GM18520 (cell line): ENCODE measurements around the gene TMEM59.
"Not testable (repeated sequence)": the region's sequence is repeated elsewhere in the genome, so short reads cannot be mapped to it uniquely, and the experiment has no call there.

Experiments
- ATAC-seq: cut with Tn5 transposase; IDR thresholded peaks from one replicate; pipeline ENCODE4 v1.9.1; 2021; ENCODE audit not compliant: unreplicated experiment

The TMEM59 gene

DNA sequence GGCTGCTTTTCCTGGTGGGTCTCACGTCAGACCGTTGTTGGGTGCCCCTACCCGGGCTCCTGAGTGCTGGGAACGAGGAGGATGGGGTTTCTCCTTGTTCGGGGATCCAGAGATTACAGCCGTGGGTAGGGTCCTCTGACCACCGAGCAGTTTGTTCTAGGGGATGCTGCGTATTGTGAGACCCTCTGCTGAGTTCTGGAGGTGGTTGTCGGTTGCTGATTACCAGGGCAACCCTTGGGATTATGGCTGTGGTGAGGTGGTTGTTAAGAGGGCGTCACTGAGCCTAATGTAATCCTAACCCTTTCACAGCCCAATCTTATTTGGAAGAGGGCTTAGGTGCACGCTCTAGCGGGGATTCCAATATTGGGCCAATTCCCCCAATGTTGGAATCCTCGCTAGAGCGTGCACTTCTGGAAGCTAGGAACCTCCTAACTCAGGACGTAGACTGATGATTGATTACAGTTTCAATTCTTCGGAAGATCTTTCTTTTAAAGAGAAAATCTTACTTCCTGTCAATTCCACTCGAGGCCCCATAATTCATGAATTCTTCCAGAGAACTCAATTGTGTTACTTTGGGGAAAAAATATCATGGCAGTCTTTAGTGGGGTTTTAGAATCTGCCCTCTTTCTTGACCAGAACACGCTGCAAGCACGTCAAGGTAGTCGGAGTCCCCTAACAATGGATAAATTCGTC is 887 bp upstream of the TMEM59 start:
- ATAC-seq: no peak

DNA sequence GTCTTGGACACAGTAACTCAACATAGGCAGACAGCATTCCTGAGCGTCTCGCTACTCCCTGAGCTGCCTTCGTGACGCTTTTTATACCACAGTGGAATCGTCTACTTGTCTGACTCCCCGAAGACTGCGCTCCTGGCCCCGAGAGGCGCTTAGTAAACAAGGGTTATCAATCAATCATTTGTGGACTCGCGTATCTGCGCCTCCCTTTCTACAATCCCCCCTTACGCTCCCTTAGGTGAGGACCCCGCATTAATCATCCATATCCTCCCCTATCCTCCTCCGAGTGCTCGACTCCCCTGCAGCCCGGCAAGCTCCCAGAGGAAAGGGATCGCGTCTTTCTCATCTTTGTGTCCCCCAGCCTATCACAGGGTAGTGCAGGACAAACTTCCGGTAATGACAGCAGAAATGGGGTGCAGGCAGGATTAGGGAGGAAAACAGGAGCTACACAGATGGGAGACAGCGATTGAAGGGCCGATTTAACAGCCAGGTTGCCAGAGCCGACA is 522 bp downstream of the TMEM59 start:
- ATAC-seq: no peak

DNA sequence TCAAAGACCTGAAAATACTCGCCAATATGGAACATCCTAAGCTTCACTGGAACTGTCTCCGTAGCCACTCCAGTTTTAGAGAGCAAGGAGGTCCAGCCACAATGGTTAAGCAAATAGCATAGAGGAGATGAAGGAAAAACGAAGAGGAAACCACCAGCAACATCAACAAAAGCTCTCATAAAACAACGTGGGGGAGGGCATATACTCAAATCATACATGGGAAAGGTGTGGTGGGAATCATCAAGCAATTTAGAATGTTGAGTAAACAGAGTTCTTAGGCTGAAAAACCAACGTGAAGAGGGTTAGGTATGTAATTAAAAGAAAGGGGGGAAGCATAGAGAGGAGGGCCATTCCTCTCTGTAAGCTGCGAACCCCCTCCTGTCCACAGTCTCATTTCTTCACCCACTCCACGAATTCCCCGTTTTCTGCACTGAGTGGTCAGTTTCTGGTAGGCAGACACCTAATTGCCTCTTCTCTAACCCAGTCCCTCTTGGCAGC is 1.0 kb downstream of the TMEM59 start:
- no peak for ATAC-seq

DNA sequence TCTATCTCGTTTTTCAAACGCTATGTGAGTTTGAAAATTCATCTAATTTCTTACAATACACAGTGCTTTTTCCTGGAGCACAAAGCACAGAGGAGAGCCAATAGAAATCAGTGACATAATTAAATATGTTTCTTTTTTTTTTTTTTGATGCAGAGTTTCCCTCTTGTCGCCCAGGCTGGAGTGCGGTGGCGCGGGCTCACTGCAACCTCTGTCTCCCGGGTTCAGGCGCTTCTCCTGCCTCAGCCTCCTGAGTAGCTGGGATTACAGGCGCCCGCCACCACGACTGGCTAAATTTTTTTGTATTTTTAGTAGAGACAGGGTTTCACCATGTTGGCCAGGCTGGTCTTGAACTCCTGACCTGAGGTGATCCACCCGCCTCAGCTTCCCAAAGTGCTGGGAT is 2.6 kb downstream of the TMEM59 start:
- ATAC-seq: not testable (repeated sequence)

DNA sequence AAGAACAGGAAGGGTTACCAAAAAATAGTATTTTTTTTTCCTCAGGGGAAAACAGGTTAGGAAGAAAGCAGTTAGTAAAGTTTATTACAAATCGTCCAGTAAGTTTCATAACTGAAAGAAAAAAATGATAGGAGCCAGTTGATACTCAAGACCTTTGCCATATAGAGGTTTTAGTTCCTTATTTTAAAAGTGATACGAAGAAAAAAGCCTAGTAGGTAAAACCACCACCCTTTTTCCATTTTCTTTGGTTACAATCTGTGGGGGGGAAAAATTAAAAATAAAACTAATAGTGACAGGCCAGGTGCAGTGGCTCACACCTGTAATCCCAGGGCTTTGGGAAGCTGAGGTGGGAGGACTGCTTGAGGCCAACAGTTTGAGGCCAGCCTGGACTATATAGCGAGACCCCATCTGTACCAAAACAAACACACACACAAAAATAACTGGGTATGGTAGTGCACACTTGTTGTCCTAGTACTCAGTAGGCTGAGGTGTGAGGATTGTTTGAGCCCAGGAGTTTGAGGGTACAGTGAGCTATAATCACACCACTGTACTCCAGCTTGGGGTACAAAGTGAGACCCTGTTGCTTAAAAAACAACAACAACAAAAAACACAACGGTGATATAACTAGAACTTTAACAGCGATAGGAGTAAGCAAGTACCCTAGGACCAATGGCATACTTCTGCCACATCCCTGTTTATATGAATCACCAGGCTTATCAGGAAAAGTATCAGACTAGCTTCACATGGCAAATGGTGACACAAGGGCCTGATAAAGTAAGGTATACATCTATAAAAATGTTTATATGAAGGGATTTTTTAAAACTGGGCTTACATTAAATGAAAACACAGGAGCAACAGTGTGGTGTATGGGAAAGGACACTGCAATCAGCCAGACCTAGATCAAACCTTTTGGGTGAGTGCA is 5.4 kb downstream of the TMEM59 start:
- no peak for ATAC-seq

DNA sequence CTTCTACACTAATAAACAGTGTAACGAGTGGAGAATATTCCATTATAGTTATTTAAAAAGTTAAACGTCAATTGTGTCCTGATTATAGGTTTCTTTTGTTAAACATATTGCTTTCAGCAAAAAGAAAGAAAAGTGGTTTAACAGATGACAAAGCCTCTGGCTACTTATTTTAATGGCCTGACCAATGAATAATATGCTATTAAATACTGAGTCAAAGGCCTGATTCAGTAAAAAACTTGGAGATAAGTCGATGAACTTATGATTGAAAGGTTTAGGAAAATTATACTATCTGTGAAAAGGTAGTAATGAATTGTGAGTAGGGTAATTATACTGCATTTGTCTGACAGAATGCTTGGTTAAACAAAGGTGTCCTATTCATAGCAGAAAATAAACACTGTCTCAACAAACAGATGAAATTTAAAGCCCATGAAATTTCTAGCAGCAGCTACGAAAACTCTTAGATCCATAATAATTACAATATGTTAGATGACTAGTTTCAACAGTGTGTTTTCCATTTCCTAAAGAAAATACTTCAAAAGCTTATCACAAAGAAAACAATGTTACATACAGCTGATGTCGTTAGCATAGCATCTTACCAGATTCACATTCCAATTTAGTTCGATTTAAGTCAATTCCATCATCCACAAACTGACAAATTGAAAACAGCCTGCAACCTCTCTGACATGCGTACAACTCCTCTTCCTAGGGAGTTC is 6.2 kb downstream of the TMEM59 start:
- ATAC-seq: no peak

DNA sequence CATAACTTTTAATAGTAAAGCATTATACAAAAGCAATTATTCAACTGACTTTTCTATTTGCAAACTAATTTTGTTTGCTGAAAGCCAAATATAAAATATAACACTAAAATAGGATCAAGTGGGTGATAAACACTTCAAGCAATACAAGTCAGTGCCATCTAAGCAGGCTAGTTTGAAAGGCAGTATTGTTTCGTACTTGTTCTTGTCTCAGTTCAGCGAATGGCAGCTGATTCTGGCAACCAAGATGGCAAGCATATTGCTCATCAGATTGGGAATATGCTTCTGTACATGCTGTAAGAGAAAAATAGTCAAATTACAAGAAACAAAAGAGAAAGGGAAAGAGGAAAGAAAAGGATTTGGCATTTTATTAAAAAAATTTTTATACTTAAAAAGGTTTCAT is 7.5 kb downstream of the TMEM59 start:
- ATAC-seq: no peak

DNA sequence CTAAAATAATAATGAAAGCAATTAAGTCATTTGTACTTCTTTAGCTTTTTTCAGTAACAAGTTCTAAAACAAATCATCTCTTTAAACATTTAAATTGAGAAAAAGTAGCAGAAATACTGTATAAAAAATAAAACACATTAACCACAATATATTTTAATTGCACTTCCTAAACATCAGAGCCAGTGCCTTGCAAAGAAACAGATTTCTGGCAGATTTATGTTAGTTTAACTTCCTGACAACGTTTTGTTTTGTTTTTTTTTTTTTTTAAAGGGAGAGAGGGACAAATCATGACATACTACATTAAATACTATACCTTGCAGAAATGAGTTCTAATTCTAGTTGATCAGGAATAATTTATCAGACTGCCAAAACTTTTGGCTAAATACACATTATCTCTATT is 11.2 kb downstream of the TMEM59 start:
- ATAC-seq: no peak

DNA sequence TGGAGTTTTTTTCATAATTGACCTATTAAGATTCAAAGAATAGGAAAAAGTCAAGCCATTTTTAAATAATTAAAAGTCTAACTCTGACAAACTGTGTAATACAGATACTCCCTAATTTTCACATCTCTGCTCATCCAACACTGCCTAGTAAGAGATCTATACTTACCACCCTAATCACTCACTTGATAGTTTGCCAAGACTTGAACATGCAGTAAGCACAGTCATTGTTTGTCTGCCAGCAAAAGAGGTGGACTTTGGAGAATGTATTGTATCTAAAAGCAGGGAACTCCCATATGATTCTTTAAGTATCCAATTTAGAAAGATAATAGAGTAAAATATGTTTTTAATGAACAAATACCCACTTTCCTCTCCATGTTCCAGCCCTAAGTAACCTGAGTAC is 15.5 kb downstream of the TMEM59 start:
- no peak for ATAC-seq

DNA sequence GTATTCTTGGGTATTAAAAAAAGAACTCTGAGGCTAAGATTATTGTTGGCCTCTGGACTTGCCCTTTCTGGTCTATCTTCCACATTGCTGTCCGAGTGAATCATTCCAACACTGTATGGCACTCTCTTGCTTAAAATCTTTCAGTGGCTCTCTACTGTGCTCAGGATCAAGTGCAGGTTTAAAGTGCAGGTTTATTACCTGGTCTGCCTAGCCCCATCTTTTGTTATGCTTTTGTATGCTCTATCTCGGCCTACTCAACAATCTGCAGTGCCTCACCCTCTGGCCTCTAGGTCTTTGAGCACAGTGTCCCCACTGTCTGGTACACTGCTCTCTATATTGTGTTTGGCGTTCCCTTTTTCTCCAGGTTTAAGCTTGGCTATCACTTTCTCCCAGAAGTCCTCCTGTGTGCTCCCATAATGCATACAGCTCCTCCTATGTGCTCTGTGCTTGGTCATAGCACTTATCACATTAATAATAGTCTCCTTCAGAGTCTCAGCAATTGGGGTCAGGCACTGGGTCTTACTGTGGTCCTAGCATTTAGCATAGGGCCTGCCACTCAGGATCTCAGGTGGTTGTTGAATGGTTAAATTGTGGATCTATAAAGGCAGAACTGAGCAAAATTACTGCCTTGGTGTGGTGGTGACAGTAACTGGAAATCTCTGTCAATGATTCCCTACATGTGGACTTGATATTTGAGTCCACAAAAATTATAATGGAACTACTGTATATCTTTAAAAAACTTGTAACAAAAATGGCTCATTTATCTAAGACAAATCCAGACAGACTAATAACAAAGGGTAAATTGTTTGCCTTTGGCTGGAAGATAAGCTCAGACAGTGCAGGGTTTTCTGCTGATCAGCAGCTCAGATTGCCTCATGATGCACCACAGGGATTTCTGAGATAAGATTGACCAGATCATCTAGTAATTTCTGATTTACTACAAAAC is 24.4 kb downstream of the TMEM59 start:
- ATAC-seq: no peak

DNA sequence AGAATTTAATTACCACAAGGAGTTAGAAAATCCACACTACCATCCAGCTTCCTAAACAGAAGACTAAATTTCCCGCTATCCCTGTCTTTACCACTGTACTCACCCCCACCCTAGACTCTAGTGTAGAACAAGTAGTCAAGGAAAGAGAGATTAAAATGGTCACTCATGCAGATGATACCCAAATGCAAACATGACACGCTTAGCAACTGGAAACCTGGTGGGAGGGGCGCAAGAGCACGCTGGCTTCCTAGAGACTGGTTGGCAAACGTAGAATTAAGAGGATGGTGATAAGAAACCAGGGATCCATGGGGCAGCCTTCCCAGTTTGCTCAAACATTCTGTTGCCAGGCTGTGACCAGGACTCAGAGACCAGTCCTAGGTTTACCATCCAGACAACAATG is 25.2 kb downstream of the TMEM59 start:
- no peak for ATAC-seq

DNA sequence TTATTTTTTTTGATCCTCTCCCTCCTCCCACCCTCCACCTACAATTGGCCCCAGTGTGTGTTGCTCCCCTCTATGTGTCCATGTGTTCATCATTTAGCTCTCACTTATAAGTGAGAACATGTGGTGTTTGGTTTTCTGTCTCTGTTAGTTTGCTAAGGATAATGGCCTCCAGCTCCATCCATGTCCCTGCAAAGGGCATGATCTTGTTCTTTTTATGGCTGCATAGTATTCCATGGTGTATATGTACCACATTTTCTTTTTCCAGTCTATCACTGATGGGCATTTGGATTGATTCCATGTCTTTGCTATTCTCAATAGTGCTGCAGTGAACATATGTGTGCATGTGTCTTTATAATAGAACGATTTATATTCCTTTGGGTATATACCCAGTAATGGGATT is 28.2 kb downstream of the TMEM59 start:
- ATAC-seq: not testable (repeated sequence)

DNA sequence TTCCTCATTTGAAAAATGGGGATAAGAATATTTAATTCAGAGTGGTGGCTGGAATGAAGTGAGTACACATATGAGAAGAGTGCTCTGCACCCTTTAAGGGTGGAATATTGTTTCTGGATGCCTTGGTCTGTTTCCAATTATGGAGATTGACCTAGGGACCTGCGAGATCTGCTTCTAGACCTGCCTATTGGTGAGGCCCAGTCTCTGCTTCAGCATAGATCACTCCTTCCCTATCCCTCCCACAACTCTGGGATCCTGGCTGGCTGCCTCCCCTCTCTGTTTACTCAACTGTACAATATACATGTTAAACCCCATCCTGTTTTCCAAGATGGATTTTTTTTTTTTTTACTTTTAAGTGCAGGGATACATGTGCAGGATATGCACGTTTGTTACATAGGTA is 28.6 kb downstream of the TMEM59 start:
- no peak for ATAC-seq

DNA sequence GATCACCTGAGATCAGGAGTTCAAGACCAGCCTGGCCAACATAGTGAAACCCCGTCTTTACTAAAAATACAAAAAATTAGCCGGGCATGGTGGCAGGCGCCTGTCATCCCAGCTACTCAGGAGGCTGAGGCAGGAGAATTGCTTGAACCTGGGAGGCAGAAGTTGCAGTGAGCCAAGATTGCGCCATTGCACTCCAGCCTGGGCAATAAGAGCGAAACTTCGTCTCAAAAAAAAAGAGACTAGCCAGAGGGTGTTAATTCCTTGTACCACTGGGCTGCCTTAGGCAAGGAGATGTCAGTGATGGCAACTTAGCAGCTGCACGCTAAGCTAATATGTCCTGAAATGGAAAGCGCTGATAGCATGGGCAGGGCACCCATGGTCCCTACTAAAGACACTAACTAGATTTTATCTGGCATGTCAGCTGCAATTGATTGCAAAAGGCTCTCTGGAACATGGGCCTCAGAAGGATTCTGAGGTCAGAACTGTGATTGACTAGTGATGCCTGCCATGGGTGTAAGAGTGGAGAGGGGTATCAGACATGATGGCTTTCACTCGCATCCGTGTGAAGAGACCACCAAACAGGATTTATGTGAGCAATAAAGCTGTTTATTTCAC is 33.3 kb downstream of the TMEM59 start:
- not testable (repeated sequence) for ATAC-seq

DNA sequence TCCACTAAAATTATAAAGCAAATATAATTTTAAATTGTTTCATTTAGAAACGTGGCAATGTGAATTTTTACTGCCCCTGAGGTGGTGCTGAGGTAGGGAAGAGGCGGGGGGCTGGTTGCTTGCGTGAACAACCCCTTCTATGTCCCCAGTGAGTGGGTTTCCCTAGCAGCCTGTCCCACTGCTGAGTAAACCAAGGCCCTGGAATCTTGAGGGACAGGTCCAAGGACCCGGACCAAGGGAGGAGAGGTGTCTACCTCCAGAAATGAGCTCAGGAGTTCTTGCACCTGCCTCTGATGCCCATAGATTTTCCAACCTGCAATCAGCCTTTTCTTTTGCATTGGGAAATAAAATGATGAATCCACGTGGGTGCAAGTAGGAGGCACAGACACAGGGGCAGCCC is 34.4 kb downstream of the TMEM59 start:
- no peak for ATAC-seq

DNA sequence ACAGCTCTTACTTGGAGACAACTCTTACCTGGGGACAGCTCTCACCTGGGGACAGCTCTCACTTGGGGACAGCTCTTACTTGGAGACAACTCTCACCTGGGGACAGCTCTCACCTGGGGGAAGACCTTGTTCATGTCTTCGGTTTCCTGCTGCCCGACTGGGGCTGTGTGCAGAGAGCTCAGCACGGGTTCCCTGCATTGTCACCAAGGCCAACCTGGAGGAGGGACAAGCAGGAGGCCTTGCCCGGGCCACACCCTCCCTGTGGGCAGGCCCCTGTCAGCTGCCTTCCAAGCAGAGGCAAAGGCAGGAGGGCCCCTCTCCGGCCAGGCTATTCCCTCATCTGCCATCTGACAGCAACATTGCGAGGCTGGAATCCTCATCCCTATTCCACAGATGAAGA is 35.0 kb downstream of the TMEM59 start, which contains the start of gene LDLRAD1:
Gene LDLRAD1 (minus strand): TSS at position 208 of the 400 bp plus-strand sequence. CDS start 74 bp downstream, at position 134.
- no peak for ATAC-seq

DNA sequence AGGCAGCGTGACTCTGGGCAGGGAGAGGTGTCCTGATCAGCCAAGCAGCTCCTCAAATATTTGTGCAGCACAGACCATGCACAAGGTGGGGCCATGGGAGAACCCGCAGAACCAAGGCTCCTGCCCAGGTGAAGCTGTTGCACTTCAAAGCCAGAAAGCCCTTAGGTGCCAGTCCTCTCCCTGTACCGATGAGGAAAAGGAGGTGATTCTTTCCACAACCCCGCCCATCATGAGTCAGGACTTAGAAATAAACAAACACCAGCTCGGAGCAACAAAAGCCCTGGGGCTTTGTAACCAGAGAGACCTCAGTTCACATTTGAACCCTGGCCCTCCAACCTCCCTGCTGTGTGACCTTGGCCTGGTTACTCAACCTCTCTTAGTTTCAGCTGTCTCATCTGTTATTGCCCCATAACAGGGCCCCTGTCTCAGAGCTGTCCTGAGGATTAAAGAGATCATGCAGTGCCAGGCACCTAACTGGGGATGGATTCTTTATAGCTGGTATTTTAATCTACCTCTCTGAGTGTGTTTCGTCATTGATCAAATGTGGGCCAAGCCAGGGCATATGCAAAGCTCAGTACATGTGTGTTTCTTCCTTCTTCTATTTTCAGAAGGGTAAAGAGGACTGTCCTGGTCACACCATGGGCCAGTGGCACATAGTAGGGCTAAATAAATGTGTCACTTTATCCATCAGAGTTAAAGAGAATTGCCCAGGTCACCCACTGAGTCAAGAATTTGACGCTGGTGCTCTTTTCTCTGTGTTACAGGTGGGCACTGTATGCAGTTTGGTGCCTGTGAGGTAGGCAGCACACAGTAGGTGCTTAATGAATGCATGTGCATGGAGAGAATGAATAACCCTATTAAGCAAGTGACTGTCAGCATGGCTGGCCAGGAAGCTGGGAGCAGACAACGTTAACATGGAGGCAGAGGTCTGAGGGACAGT is 36.4 kb downstream of the TMEM59 start:
- no peak for ATAC-seq

DNA sequence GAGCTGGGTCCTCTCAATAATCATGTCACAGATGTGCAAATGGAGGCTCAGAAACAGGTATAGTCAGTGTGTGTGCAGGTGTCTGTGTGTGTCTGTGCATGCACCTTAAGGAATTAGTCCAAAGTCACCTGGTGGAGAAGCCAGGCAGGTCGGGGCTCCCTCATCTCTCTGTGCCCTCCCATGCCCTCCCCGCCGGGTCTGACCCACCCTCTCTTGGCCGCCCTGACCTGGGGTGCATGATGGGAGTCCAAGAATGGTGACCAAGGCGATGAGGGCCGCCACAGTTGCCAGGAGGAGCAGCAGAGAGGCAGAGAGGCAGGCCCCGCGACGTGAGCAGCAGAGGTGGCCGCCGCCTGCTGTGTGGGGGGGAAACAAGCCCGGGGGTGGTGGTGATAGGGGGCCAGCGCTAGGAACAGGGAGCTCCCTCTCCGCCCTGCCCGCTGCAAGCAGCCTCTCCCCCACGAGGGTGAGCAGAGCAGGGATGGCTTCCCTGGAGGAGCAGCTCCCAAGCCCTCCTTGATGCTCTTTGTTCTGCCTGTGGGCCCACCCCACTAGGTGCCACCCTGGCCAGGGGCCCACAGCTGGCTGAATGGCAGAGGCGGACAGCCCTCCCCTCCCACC is 38.9 kb downstream of the TMEM59 start:
- no peak for ATAC-seq
